Glutamatergic neuron (in vitro differentiated cells): ENCODE data around the gene CFAP298. TPM values are rescaled to one million over a fixed set of nuclear protein-coding genes. Genes with fewer than 3 reads are reported as not detected.

Experiments
- DNase-seq: peaks from one replicate; pipeline ENCODE4 v3.0.0; 2022
- H3K27ac Mint-ChIP-seq: one replicate; pipeline ENCODE4 v1.8.0; 2020; ENCODE audit warnings: mild to moderate bottlenecking, mixed read lengths, inconsistent platforms; ENCODE audit not compliant: unreplicated experiment
- H3K27me3 Mint-ChIP-seq: one replicate; pipeline ENCODE4 v1.8.0; 2020; ENCODE audit warnings: mild to moderate bottlenecking, moderate library complexity, mixed read lengths, inconsistent platforms; ENCODE audit not compliant: unreplicated experiment
- H3K36me3 Mint-ChIP-seq: one replicate; pipeline ENCODE4 v1.8.0; 2020; ENCODE audit warnings: mild to moderate bottlenecking, mixed read lengths, inconsistent platforms; ENCODE audit not compliant: unreplicated experiment
- H3K4me1 Mint-ChIP-seq: one replicate; pipeline ENCODE4 v1.8.0; 2020; ENCODE audit warnings: mild to moderate bottlenecking, low read depth, mixed read lengths, inconsistent platforms; ENCODE audit not compliant: unreplicated experiment
- H3K4me3 Mint-ChIP-seq: one replicate; pipeline ENCODE4 v1.8.0; 2020; ENCODE audit warnings: mild to moderate bottlenecking, mixed read lengths, inconsistent platforms; ENCODE audit not compliant: unreplicated experiment
- H3K9me3 Mint-ChIP-seq: one replicate; pipeline ENCODE4 v1.8.0; 2020; ENCODE audit warnings: mild to moderate bottlenecking, moderate library complexity, mixed read lengths, inconsistent platforms; ENCODE audit not compliant: unreplicated experiment
- total RNA-seq: library from RNA; stranded (reverse); fragmentation: NEBNext Ultra II Directional; extraction: Animal tissue kit (Norgen Biotek cat#: 25700); gene quantifications from one replicate; pipeline ENCODE4 v1.2.1, GENCODE V29; 2021; ENCODE audit not compliant: unreplicated experiment
- TF ChIP-seq, protein P1 (sequence below): fragments of 200-600 bp; sonication (generic); IDR thresholded peaks from one replicate; pipeline ENCODE4 v1.5.0; 2021; ENCODE audit not compliant: partially characterized antibody, unreplicated experiment

CFAP298 gene
- total RNA-seq, 1 donor from 2014 or later, result 124 TPM

DNA sequence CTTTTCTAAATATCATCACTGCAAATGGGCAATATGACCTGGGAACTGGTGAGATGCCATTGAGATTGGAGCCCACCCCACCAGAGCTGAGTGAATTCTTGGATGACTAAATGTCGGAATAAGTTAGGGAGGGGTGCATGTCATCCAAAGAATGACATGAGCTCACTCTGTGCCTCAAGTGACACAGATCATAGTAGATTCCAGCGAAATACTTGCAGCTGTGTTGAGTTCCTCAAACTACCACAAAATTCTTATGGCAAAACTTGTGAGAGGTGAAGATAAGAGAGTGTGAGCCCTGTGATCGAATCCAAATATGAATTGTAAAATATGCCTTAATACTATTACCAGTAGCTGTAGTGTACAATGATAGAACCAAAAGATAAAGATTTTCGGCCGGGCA, 24.5 kb downstream of the CFAP298 start:
- Mint-ChIP-seq H3K9me3 (no peaks in the 10 kb centered on the region), H3K36me3 (no peaks in the 10 kb centered on the region), H3K27ac (no peak overlapping the region), H3K27me3 (peaks cover 3% of the 10 kb centered on the region), H3K4me1 (peaks cover 7% of the 10 kb centered on the region), H3K4me3 (no peak overlapping the region)
- DNase-seq, result no peak
- TF ChIP-seq, protein P1, sequence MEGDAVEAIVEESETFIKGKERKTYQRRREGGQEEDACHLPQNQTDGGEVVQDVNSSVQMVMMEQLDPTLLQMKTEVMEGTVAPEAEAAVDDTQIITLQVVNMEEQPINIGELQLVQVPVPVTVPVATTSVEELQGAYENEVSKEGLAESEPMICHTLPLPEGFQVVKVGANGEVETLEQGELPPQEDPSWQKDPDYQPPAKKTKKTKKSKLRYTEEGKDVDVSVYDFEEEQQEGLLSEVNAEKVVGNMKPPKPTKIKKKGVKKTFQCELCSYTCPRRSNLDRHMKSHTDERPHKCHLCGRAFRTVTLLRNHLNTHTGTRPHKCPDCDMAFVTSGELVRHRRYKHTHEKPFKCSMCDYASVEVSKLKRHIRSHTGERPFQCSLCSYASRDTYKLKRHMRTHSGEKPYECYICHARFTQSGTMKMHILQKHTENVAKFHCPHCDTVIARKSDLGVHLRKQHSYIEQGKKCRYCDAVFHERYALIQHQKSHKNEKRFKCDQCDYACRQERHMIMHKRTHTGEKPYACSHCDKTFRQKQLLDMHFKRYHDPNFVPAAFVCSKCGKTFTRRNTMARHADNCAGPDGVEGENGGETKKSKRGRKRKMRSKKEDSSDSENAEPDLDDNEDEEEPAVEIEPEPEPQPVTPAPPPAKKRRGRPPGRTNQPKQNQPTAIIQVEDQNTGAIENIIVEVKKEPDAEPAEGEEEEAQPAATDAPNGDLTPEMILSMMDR, result no peak

DNA sequence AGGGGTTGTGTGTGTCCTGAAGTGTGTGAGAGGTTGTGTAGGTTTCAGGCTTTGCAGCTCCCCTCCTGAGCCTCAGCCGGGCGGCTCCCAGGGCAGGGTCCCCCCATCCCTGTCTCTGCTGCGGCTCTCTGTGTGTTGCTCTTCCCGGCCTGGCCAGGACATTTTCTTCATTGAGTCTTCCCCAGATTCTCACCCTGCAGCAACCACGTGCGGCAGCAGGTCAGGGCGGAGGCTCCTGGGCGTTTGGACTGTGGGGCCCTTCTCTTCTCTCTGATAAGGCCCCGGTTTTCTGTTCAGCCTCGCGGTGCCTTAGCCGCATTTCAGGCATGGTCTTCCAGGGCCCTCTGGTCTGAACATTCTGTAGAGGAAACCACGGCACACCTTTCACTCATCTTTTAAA, 25.1 kb downstream of the CFAP298 start:
- H3K27me3 Mint-ChIP-seq, result peaks cover 3% of the 10 kb centered on the region
- TF ChIP-seq, protein P1, result no peak

DNA sequence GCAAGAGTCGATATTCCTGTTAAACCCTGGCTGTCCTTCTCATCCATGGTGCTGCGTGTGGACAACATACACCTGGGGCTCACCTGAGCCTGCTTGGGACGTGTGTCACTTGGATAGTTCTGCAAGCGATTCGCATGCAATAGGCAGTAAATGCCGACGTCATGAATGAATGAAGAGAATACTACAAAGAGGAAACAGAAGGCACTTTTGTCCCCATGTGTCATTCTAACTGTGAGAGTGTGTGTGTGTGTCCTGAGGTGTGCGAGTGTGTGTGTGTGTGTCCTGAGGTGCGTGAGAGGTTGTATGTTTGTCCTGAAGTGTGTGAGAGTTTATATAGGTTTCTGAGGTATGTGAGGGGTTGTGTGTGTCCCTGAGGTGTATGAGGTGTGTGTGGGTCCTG, 26.2 kb downstream of the CFAP298 start:
- no peak for DNase-seq
- Mint-ChIP-seq H3K4me3 (no peak overlapping the region), H3K4me1 (peaks cover 5% of the 10 kb centered on the region), H3K9me3 (peaks cover 4% of the 10 kb centered on the region), H3K36me3 (no peaks in the 10 kb centered on the region), H3K27me3 (peaks cover 3% of the 10 kb centered on the region), H3K27ac (no peak overlapping the region)
- TF ChIP-seq, protein P1, result no peak

More for the DNA sequence above, 25.1 kb downstream of the CFAP298 start:
- Mint-ChIP-seq H3K27ac (no peak overlapping the region), H3K36me3 (no peaks in the 10 kb centered on the region), H3K4me1 (peaks cover 9% of the 10 kb centered on the region), H3K4me3 (no peak overlapping the region), H3K9me3 (peaks cover 4% of the 10 kb centered on the region)
- no peak for DNase-seq

DNA sequence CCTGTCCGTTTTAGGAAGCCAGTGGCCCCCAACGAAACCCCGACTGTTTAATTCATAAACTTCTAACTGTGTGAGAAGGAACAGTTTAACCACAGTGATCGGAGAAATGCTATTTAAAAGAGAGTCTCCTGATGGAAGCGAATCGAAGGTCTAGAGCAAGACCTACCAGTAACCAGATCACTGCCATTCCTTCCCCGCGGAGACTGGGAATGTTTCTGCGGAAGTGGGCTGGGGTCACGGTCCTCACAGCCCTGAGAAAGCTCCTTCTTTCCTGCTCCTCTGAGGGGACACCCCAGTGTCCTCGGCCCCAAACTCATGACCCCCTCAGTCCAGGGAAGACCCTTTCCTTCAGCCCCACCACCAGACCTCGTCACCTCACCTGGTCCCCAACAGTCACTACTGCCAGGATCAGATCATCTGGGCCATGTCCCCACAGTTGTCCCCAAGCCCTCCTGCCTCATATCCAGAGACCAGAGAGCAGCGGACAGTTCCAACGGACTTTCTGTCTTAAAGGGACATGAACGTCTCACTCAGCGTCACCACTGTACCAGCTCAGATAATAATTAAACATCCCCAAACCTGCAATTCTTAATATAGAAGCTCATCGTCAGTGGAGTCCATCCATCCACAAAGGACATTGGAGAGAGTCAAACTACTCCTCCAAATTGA, 27.0 kb downstream of the CFAP298 start, which contains the start of gene TCP10L:
TSS of gene TCP10L (minus strand) at position 482 of the 669 bp plus-strand sequence. CDS start 1,219 bp downstream, outside the sequence.
- Mint-ChIP-seq H3K4me3 (no peak within 1 kb of the TSS), H3K27me3 (peaks cover 3% of the 10 kb centered on the region), H3K27ac (no peak within 1 kb of the TSS), H3K4me1 (peaks cover 5% of the 10 kb centered on the region), H3K36me3 (no peaks in the 10 kb centered on the region), H3K9me3 (peaks cover 4% of the 10 kb centered on the region)
- TF ChIP-seq, protein P1, result no peak
- no peak for DNase-seq

DNA sequence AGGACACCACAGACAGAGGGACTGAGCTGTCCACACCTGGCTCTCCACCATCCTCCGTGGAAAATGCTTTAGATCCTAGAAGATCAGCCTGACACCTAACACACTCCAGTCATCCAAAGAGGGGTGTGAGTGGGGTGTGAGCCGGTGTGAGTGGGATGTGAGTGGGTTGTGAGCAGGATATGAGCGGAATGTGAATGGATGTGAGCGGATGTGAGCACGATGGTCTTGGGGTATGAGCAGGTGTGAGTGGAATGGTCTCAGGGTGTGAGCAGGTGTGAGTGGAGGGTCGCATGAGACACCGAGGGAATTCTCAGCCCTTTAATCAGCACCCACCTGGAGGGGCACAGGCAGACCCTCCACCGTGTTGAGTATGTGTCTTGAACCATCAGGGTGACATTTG, 27.7 kb downstream of the CFAP298 start:
- Mint-ChIP-seq H3K4me1 (peaks cover 2% of the 10 kb centered on the region), H3K27me3 (peaks cover 3% of the 10 kb centered on the region), H3K9me3 (peaks cover 4% of the 10 kb centered on the region), H3K4me3 (no peak overlapping the region), H3K36me3 (no peaks in the 10 kb centered on the region), H3K27ac (no peak overlapping the region)
- TF ChIP-seq, protein P1, result no peak
- DNase-seq, result no peak
